Suprapubic skin (tissue), 4 donors: ENCODE results near the gene ARHGAP23.

Experiments
- CTCF ChIP-seq, 2 donors: fragments of 200-600 bp in 1 of 2; fragments of 450-650 bp in 1 of 2; sonication (generic) in 1 of 2; IDR thresholded peaks; one replicate each; pipeline ENCODE4 v1.5.1; 2016 to 2019; ENCODE audit warnings: antibody characterized with exemption in 2 of 2, mild to moderate bottlenecking in 1 of 2, moderate library complexity in 1 of 2
- POLR2A ChIP-seq, 2 donors: fragments of 450-650 bp; IDR thresholded peaks; one replicate each; pipeline ENCODE4 v1.6.1; 2017; ENCODE audit warnings: antibody characterized with exemption in 2 of 2, mild to moderate bottlenecking in 2 of 2, moderate library complexity in 2 of 2
- POLR2AphosphoS5 ChIP-seq, 3 donors: sonication (generic); formaldehyde crosslinking; IDR thresholded peaks; one replicate each; pipeline ENCODE4 v1.6.1; 2017; ENCODE audit warnings: antibody characterized with exemption in 3 of 3

GRCh38 chr17:38509772-38510420 lies 81.6 kb downstream of the ARHGAP23 start:
- no peak for TF ChIP-seq POLR2AphosphoS5 (IDR thresholded peaks at IDR 0.05)
- TF ChIP-seq CTCF (IDR thresholded peaks at IDR 0.05) = no peak
- no peak for TF ChIP-seq POLR2A (IDR thresholded peaks at IDR 0.05)
